ENCODE data around the gene MYO16.
"Not testable (repeated sequence)": the region's sequence is repeated elsewhere in the genome, so short reads cannot be mapped to it uniquely, and the experiment has no call there.

The MYO16 gene

GRCh38 chr13:108897955-108898354, 268.5 kb downstream of the MYO16 start:
- no peak for DNase-seq (ENCODE audit: low read depth)
- TF ChIP-seq CTCF (conservative IDR thresholded peaks at IDR 0.05; ENCODE audit: low read depth, low read length), result no peak
- H3K4me3 ChIP-seq (ENCODE audit: low read length), result no peak overlapping the region

- DNase-seq (ENCODE audit: low read depth), result peak; percentile 78
- TF ChIP-seq CTCF (conservative IDR thresholded peaks at IDR 0.05; ENCODE audit: low read depth, low read length), result no peak
- H3K4me3 ChIP-seq (ENCODE audit: low read length), result no peak overlapping the region
Observed at GRCh38 chr13:108902405-108903155, 273.2 kb downstream of the MYO16 start.

GRCh38 chr13:108903613-108904012, 274.2 kb downstream of the MYO16 start:
- no peak for TF ChIP-seq CTCF (conservative IDR thresholded peaks at IDR 0.05; ENCODE audit: low read depth, low read length)
- no peak for DNase-seq (ENCODE audit: low read depth)
- H3K4me3 ChIP-seq (ENCODE audit: low read length), result no peak overlapping the region

- TF ChIP-seq CTCF (conservative IDR thresholded peaks at IDR 0.05; ENCODE audit: low read depth, low read length), result no peak
- no peak for DNase-seq (ENCODE audit: low read depth)
- no peak overlapping the region for H3K4me3 ChIP-seq (ENCODE audit: low read length)
Observed at GRCh38 chr13:108911807-108912206, 282.4 kb downstream of the MYO16 start.

- not testable (repeated sequence) for H3K4me3 ChIP-seq (ENCODE audit: low read length)
Observed at GRCh38 chr13:108913731-108914130, 284.3 kb downstream of the MYO16 start.

GRCh38 chr13:108915095-108915633, 285.8 kb downstream of the MYO16 start:
- peak; percentile 77 for TF ChIP-seq CTCF (conservative IDR thresholded peaks at IDR 0.05; ENCODE audit: low read depth, low read length)
- DNase-seq (ENCODE audit: low read depth), result no peak
- H3K4me3 ChIP-seq (ENCODE audit: low read length), result peak overlapping the region; percentile 19

More at GRCh38 chr13:108913731-108914130, 284.3 kb downstream of the MYO16 start:
- DNase-seq (ENCODE audit: low read depth), result not testable (repeated sequence)

- no peak for TF ChIP-seq CTCF (conservative IDR thresholded peaks at IDR 0.05; ENCODE audit: low read depth, low read length)
- DNase-seq (ENCODE audit: low read depth), result peak; percentile 99
- peak overlapping the region; percentile 19 for H3K4me3 ChIP-seq (ENCODE audit: low read length)
Observed at GRCh38 chr13:108915634-108916512, 286.5 kb downstream of the MYO16 start.
